Keratinocyte (primary cell): ENCODE measurements around the gene ADAMTS1. TPM values are rescaled to one million over a fixed set of nuclear protein-coding genes. Genes with fewer than 3 reads are reported as not detected.

Experiments used
- DNase-seq: peaks from one replicate; pipeline ENCODE4 v3.0.0-alpha.2; 2011; ENCODE audit warnings: low read depth, missing footprints, low spot score
- FAIRE-seq: peaks from 2 replicates; lab custom pipeline; 2011; peaks lifted over from hg19 to GRCh38; lab: Jason Lieb, UNC
- H2AFZ ChIP-seq: 2 replicates; pipeline ENCODE4 v1.6.0; 2012; ENCODE audit warnings: low read length, control low read depth, inconsistent platforms; ENCODE audit not compliant: control insufficient read depth
- H3K27ac ChIP-seq: 2 replicates; pipeline ENCODE4 v1.5.1; 2011; ENCODE audit warnings: low read length; ENCODE audit not compliant: control insufficient read depth, insufficient read depth
- H3K27me3 ChIP-seq: 3 replicates; pipeline ENCODE4 v1.6.0; 2011; ENCODE audit warnings: low read length; ENCODE audit not compliant: control insufficient read depth, insufficient read depth; ENCODE audit errors: extremely low read depth
- H3K36me3 ChIP-seq, 2 experiments: 2 replicates in 1 of 2; 3 replicates in 1 of 2; pipeline ENCODE4 v1.5.1; 2011; ENCODE audit warnings: low read length in 2 of 2, mild to moderate bottlenecking in 1 of 2; ENCODE audit not compliant: control insufficient read depth in 2 of 2, insufficient read depth in 2 of 2; ENCODE audit errors: extremely low read depth in 1 of 2
- H3K4me1 ChIP-seq: 3 replicates; pipeline ENCODE4 v1.5.1; 2011; ENCODE audit warnings: low read length; ENCODE audit not compliant: control insufficient read depth, insufficient read depth; ENCODE audit errors: extremely low read depth
- H3K4me2 ChIP-seq: 3 replicates; pipeline ENCODE4 v1.6.0; 2011; ENCODE audit warnings: low read depth, low read length; ENCODE audit not compliant: control insufficient read depth, insufficient read depth; ENCODE audit errors: extremely low read depth
- H3K4me3 ChIP-seq, 3 experiments: fragments of 200-600 bp in 1 of 3; sonication (generic) in 1 of 3; 2 replicates in 2 of 3; 3 replicates in 1 of 3; pipeline ENCODE4 v1.5.1; 2011 to 2016; ENCODE audit warnings: low read length in 3 of 3, mild to moderate bottlenecking in 3 of 3, control low read depth in 2 of 3, inconsistent platforms in 1 of 3, low read depth in 1 of 3, mixed read lengths in 1 of 3, mixed run types in 1 of 3, moderate library complexity in 1 of 3; ENCODE audit not compliant: control insufficient read depth in 2 of 3, insufficient read depth in 2 of 3; ENCODE audit errors: extremely low read depth in 1 of 3
- H3K79me2 ChIP-seq: 2 replicates; pipeline ENCODE4 v1.6.0; 2012; ENCODE audit warnings: low read length; ENCODE audit not compliant: control insufficient read depth, insufficient read depth
- H3K9ac ChIP-seq: 3 replicates; pipeline ENCODE4 v1.6.0; 2011; ENCODE audit warnings: low read length; ENCODE audit not compliant: control insufficient read depth, insufficient read depth; ENCODE audit errors: extremely low read depth
- H3K9me1 ChIP-seq: 3 replicates; pipeline ENCODE4 v1.6.0; 2011; ENCODE audit warnings: low read length; ENCODE audit not compliant: control insufficient read depth, insufficient read depth; ENCODE audit errors: extremely low read depth
- H3K9me3 ChIP-seq: 2 replicates; pipeline ENCODE4 v1.5.1; 2012; ENCODE audit warnings: low read depth, low read length; ENCODE audit not compliant: control insufficient read depth
- H4K20me1 ChIP-seq: 3 replicates; pipeline ENCODE4 v1.6.0; 2011; ENCODE audit warnings: low read length; ENCODE audit not compliant: control insufficient read depth, insufficient read depth; ENCODE audit errors: extremely low read depth
- CTCF ChIP-seq, 3 experiments: IDR thresholded peaks in 1 of 3; conservative IDR thresholded peaks in 1 of 3; optimal IDR thresholded peaks in 1 of 3; 2 replicates in 2 of 3; 3 replicates in 1 of 3; pipeline versions ENCODE3 to v1.5.1; 2011; ENCODE audit warnings: low read length in 3 of 3, mild to moderate bottlenecking in 3 of 3, moderate library complexity in 2 of 3, control low read depth in 1 of 3, inconsistent platforms in 1 of 3; ENCODE audit not compliant: insufficient read depth in 2 of 3; ENCODE audit errors: extremely low read depth in 1 of 3
- EZH2 ChIP-seq: IDR thresholded peaks from one replicate; pipeline ENCODE4 v1.6.1; 2012; ENCODE audit warnings: inconsistent platforms, mild to moderate bottlenecking, low read length, moderate library complexity
- dilution Hi-C: fragments of 300-500 bp; cut with MboI; formaldehyde crosslinking; loops from one replicate; pipeline ENCODE4 v1.7.0; 2020; ENCODE audit warnings: low sequenced_read_pairs; ENCODE audit not compliant: extremely low pct_ligation_motif_present
- polyA plus RNA-seq, 5 experiments: library from polyadenylated mRNA; depleted of rRNA in 3 of 5; stranded (reverse) in 3 of 5; stranded (forward) in 1 of 5; unstranded in 1 of 5; fragments of >200 nt; gene quantifications; 1 replicate in 1 of 5; 2 replicates in 3 of 5; 3 replicates in 1 of 5; pipeline versions ENCODE4 v1.2.1 to v1.2.3, GENCODE V29; 2011 to 2012; ENCODE audit warnings: missing spikeins in 2 of 5, low read depth in 1 of 5, low replicate concordance in 1 of 5

The ADAMTS1 gene
- polyA plus RNA-seq, 1 donor (not counting 4 experiments of a cell fraction or from before 2014, with no cell fraction given) = 344 TPM

GRCh38 chr21:26834181-26834905 lies 10.9 kb downstream of the ADAMTS1 start:
- no peaks in the 10 kb centered on the region for H4K20me1 ChIP-seq
- TF ChIP-seq EZH2 (no peak), CTCF (optimal IDR thresholded peaks at IDR 0.05 in 1 of 3, IDR thresholded peaks at IDR 0.05 in 1 of 3, conservative IDR thresholded peaks at IDR 0.05 in 1 of 3; ENCODE audit: extremely low read depth in 1 of 3, insufficient read depth in 2 of 3, low read length in 3 of 3) (peak in 2 of 3 experiments; percentile 23 to 31)
- H3K4me1 ChIP-seq = peaks cover 27% of the 10 kb centered on the region
- no peaks in the 10 kb centered on the region for H3K79me2 ChIP-seq
- no peaks in the 10 kb centered on the region for H3K9me1 ChIP-seq
- DNase-seq (no peak), FAIRE-seq (peak; percentile 29)
- dilution Hi-C loops = no loop called here
- peak overlapping the region; percentile 85 for H3K27ac ChIP-seq
- no peaks in the 10 kb centered on the region for H3K9me3 ChIP-seq
- H3K27me3 ChIP-seq = no peaks in the 10 kb centered on the region
- no peak overlapping the region for H3K4me3 ChIP-seq
- H3K36me3 ChIP-seq = peaks cover 3 to 20% of the 10 kb centered on the region in 2 experiments
- no peak overlapping the region for H3K9ac ChIP-seq
- no peak overlapping the region for H3K4me2 ChIP-seq
- H2AFZ ChIP-seq = no peak overlapping the region

GRCh38 chr21:26833460-26833939 lies 11.7 kb downstream of the ADAMTS1 start:
- Histone ChIP-seq H4K20me1 (no peaks in the 10 kb centered on the region), H3K79me2 (no peaks in the 10 kb centered on the region), H2AFZ (no peak overlapping the region), H3K27ac (no peak overlapping the region), H3K9me1 (no peaks in the 10 kb centered on the region), H3K9ac (no peak overlapping the region), H3K27me3 (no peaks in the 10 kb centered on the region), H3K4me3 (no peak overlapping the region), H3K4me1 (peaks cover 27% of the 10 kb centered on the region), H3K36me3 (peaks cover 3 to 13% of the 10 kb centered on the region in 2 experiments), H3K9me3 (no peaks in the 10 kb centered on the region), H3K4me2 (no peak overlapping the region)
- FAIRE-seq = no peak
- no peak for DNase-seq
- dilution Hi-C loops = no loop called here
- TF ChIP-seq EZH2 (no peak), CTCF (optimal IDR thresholded peaks at IDR 0.05 in 1 of 3, IDR thresholded peaks at IDR 0.05 in 1 of 3, conservative IDR thresholded peaks at IDR 0.05 in 1 of 3; ENCODE audit: extremely low read depth in 1 of 3, insufficient read depth in 2 of 3, low read length in 3 of 3) (no peak)
